HepG2 (cell line): ENCODE measurements around the gene PSMB8. TPM values are rescaled to one million over a fixed set of nuclear protein-coding genes. Genes with fewer than 3 reads are reported as not detected.

Experiments
- ATF3 ChIP-seq: sonication (generic); formaldehyde crosslinking; IDR thresholded peaks from 2 replicates; pipeline ENCODE4 v1.4.0; 2020; ENCODE audit warnings: missing genetic modification reagents
- BCL3 ChIP-seq: sonication (generic); formaldehyde crosslinking; IDR thresholded peaks from 2 replicates; pipeline ENCODE4 v1.5.1; 2020; ENCODE audit warnings: mild to moderate bottlenecking, missing genetic modification reagents, moderate library complexity
- CREM ChIP-seq, 2 experiments: sonication (generic) in 1 of 2; formaldehyde crosslinking in 1 of 2; IDR thresholded peaks; 2 replicates each; pipeline versions ENCODE4 v1.4.0 to v1.6.1; 2016 to 2020; ENCODE audit warnings: antibody characterized with exemption in 1 of 2, mild to moderate bottlenecking in 1 of 2, missing genetic modification reagents in 1 of 2
- DMAP1 ChIP-seq: IDR thresholded peaks from 2 replicates; pipeline ENCODE4 v1.6.1; 2016
- FIP1L1 ChIP-seq: fragments of 200-400 bp; formaldehyde crosslinking; IDR thresholded peaks from 2 replicates; pipeline ENCODE4 v1.6.1; 2018; ENCODE audit warnings: low read depth, mild to moderate bottlenecking, low read length, moderate library complexity, borderline replicate concordance; ENCODE audit not compliant: insufficient read depth
- FOSL2 ChIP-seq: sonication (generic); formaldehyde crosslinking; IDR thresholded peaks from 2 replicates; pipeline ENCODE4 v1.4.0; 2020; ENCODE audit warnings: missing genetic modification reagents
- MTA3 ChIP-seq: sonication (generic); formaldehyde crosslinking; IDR thresholded peaks from 2 replicates; pipeline ENCODE4 v1.4.0; 2020; ENCODE audit warnings: missing genetic modification reagents
- MTF1 ChIP-seq: sonication (generic); formaldehyde crosslinking; IDR thresholded peaks from 2 replicates; pipeline ENCODE4 v1.5.0; 2020; ENCODE audit warnings: missing genetic modification reagents
- NFE2 ChIP-seq: sonication (generic); formaldehyde crosslinking; IDR thresholded peaks from 2 replicates; pipeline ENCODE4 v1.4.0; 2020; ENCODE audit warnings: missing genetic modification reagents
- PATZ1 ChIP-seq: sonication (generic); formaldehyde crosslinking; IDR thresholded peaks from 2 replicates; pipeline ENCODE4 v1.4.0; 2020; ENCODE audit warnings: missing genetic modification reagents
- PCBP1 ChIP-seq: fragments of 200-400 bp; formaldehyde crosslinking; IDR thresholded peaks from 2 replicates; pipeline ENCODE4 v1.6.1; 2017; ENCODE audit warnings: mild to moderate bottlenecking, low read depth, low read length, borderline replicate concordance
- PHB2 ChIP-seq: fragments of 450-650 bp; IDR thresholded peaks from 2 replicates; pipeline ENCODE4 v1.6.1; 2018; ENCODE audit not compliant: partially characterized antibody
- POLR2AphosphoS5 ChIP-seq: IDR thresholded peaks from 2 replicates; pipeline ENCODE4 v1.6.1; 2012; ENCODE audit warnings: low read depth, low read length
- RAD21 ChIP-seq: fragments of 450-650 bp; formaldehyde crosslinking; IDR thresholded peaks from 2 replicates; pipeline ENCODE4 v1.5.0; 2020; ENCODE audit warnings: mild to moderate bottlenecking
- REL ChIP-seq: sonication (generic); formaldehyde crosslinking; conservative IDR thresholded peaks from 2 replicates; pipeline ENCODE4 v1.8.0; 2022; ENCODE audit warnings: mild to moderate bottlenecking, missing genetic modification reagents, moderate library complexity
- SIX1 ChIP-seq: sonication (generic); formaldehyde crosslinking; IDR thresholded peaks from 2 replicates; pipeline ENCODE4 v1.4.0; 2020; ENCODE audit warnings: missing genetic modification reagents, borderline replicate concordance
- TAF1 ChIP-seq: sonication (generic); formaldehyde crosslinking; IDR thresholded peaks from 2 replicates; pipeline ENCODE4 v1.4.0; 2020; ENCODE audit warnings: missing genetic modification reagents
- TSC22D2 ChIP-seq: sonication (generic); formaldehyde crosslinking; IDR thresholded peaks from 2 replicates; pipeline ENCODE4 v1.5.1; 2020; ENCODE audit warnings: missing genetic modification reagents, mild to moderate bottlenecking, borderline replicate concordance
- ZBTB2 ChIP-seq: sonication (generic); formaldehyde crosslinking; IDR thresholded peaks from 2 replicates; pipeline ENCODE4 v1.8.0; 2022; ENCODE audit warnings: low read depth, missing genetic modification reagents
- ZMYM3 ChIP-seq: sonication (generic); formaldehyde crosslinking; IDR thresholded peaks from 2 replicates; pipeline ENCODE4 v1.5.1; 2020; ENCODE audit warnings: mild to moderate bottlenecking, missing genetic modification reagents
- ZNF570 ChIP-seq: sonication (generic); formaldehyde crosslinking; IDR thresholded peaks from 2 replicates; pipeline ENCODE4 v1.4.0; 2020; ENCODE audit warnings: mild to moderate bottlenecking, missing genetic modification reagents, borderline replicate concordance
- ZNF766 ChIP-seq: sonication (generic); formaldehyde crosslinking; IDR thresholded peaks from 2 replicates; pipeline ENCODE4 v1.5.0; 2020; ENCODE audit warnings: missing genetic modification reagents, borderline replicate concordance
- ZNF816 ChIP-seq: sonication (generic); formaldehyde crosslinking; IDR thresholded peaks from 2 replicates; pipeline ENCODE4 v1.8.0; 2022; ENCODE audit warnings: missing genetic modification reagents, mild to moderate bottlenecking, borderline replicate concordance
- polyA plus RNA-seq, 8 experiments: library from polyadenylated mRNA; depleted of rRNA in 3 of 8; stranded (reverse) in 7 of 8; unstranded in 1 of 8; fragments of >200 nt; fragmentation: Illumina TruSeq in 4 of 8; extraction: Trizol in 4 of 8; gene quantifications; 2 replicates each; pipeline versions ENCODE4 v1.2.1 to v1.2.3, GENCODE V29; 2011 to 2016; ENCODE audit warnings: low read depth in 4 of 8, missing spikeins in 1 of 8, mixed read lengths in 1 of 8; ENCODE audit not compliant: insufficient read depth in 1 of 8
- total RNA-seq, 5 experiments: library from RNA; depleted of rRNA; stranded (reverse); fragments of >200 nt; fragmentation: Illumina TruSeq; extraction: Trizol; gene quantifications; 2 replicates each; pipeline ENCODE4 v1.2.3, GENCODE V29; 2016; ENCODE audit warnings: low read depth in 1 of 5

PSMB8 gene
- total and polyA plus RNA-seq, 2 of the 13 experiments (the other 11 are each of a cell fraction or from before 2014, with no cell fraction given) = 30.7 to 64.7 TPM

- TF ChIP-seq SIX1 (CRISPR knock-in tag) (no peak; the same call in 1 of the 2 replicates), CREM (IDR thresholded peaks at IDR 0.05) (peak; percentile 91), CREM (CRISPR knock-in tag; IDR thresholded peaks at IDR 0.05) (peak; percentile 78), NFE2 (CRISPR knock-in tag) (no peak), DMAP1 (CRISPR knock-in tag) (no peak; the same call in 1 of the 2 replicates), ZNF816 (CRISPR knock-in tag) (peak; percentile 58; the same call in 1 of the 2 replicates), BCL3 (CRISPR knock-in tag) (peak; percentile 77), FIP1L1 (no peak; the same call in 1 of the 2 replicates), ATF3 (CRISPR knock-in tag) (no peak), PATZ1 (CRISPR knock-in tag) (peak; percentile 72), TAF1 (CRISPR knock-in tag) (peak; percentile 66), PCBP1 (no peak), ZMYM3 (CRISPR knock-in tag) (peak; percentile 73), ZNF570 (CRISPR knock-in tag) (no peak), FOSL2 (peak; percentile 44), REL (CRISPR knock-in tag) (no peak), ZNF766 (CRISPR knock-in tag) (peak; percentile 65; the same call in 1 of the 2 replicates), MTA3 (CRISPR knock-in tag) (no peak), TSC22D2 (CRISPR knock-in tag) (no peak), ZBTB2 (CRISPR knock-in tag) (peak; percentile 45; the same call in 1 of the 2 replicates), MTF1 (CRISPR knock-in tag) (peak; percentile 98), PHB2 (no peak), RAD21 (CRISPR knock-in tag) (peak; percentile 94), POLR2AphosphoS5 (peak; percentile 64)
Measured at GRCh38 chr6:32853541-32854375, 9.9 kb upstream of the PSMB8 start, which contains the start of the genes PSMB9 and TAP1 (continued).
